GM19238 (cell line): ENCODE data around the gene SMARCA2.
"Not testable (repeated sequence)": the region's sequence is repeated elsewhere in the genome, so short reads cannot be mapped to it uniquely, and the experiment has no call there.

ENCODE experiments used
- DNase-seq: peaks from one replicate; pipeline ENCODE4 v3.0.0; 2011; ENCODE audit warnings: low spot score; ENCODE audit not compliant: insufficient read length

Gene SMARCA2

DNA sequence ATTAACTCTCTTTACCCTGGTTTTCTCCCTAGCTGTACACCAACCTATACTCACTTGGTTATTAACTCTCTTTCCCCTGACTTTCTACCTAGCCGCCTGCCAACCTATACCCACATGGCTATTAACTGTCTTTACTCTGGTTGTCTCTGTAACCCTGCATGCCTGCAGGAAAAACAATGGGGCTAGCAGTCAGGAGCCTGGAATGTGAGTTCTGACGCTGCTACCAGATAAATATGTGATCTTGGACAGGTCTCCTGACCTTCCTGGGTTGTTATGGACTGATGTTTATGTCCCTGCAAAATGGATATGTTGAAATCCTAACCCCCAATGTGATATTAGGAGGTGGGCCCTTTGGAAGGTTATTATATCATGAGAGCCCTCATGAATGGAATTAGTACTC lies 119.2 kb downstream of the SMARCA2 start:
- no peak for DNase-seq

DNA sequence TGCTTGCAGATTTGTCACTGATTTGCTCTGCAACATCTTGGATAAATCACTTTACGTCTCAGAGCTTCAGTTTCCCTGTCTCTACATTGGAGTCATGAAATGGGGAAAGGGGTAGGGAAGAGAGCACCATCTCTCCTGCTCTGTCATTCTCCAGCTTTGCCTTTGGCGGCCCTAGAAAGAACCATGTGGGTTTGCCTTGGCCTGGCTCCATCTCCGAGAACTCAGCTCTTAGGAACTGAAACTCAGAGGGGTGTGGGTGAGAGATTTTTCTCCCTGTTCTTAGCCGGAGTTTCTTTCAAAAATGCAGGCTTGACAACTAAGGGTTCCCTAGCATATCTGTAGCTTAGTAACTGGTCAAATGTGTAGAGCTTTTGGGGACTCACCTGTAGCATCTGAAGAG lies 123.5 kb downstream of the SMARCA2 start:
- DNase-seq, result no peak

DNA sequence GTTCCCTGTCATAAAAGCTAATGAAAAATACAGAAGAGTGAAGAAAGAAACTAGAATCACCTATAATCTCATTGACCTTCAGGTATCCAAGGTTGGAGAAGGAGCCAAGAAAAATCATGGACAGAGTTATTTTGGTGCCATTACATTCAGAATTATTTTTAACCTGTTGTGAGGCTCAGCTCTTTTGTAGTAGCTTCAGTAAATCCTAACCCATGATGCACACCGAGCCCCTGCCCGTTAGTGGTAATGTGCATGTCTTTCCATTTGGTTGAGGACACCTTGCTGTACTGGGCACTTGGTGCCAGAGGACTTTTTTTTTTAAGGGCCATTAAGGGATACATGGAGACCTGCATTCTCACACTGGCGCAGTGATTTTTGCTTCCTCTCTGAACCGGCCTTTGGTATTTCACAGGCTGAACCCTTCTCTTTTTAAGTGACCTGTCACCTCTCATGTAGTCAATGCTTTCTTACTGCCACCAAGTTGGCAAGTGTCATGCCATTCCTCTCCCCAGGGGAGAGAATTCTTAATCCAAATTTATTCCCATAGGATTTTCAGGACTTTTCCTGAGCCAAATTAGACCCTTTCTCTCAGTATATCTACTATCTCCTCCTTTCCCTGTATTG lies 125.6 kb downstream of the SMARCA2 start:
- DNase-seq, result no peak

- DNase-seq, result no peak
Measured at GRCh38 chr9:2142212-2142611, 127.1 kb downstream of the SMARCA2 start.

GRCh38 chr9:2144619-2145018 lies 129.5 kb downstream of the SMARCA2 start:
- no peak for DNase-seq

DNA sequence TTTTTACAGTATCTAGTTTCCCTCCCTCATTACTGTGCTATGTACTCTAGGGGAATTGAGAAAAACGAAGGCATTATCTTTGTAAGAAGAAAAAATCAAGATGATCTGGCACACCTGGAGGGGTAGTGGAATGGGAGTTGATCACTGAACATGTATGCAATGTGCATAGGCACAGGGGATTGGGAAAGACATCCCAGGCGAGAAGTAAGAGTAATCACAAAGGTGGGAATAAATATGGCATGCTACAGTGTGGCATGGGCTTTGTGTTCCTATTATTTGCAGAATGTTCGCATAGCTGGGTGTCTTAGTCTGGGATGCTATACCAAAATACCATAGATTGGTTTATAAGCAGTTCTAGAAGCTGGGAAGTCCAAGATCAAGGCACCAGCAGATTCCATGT lies 130.6 kb downstream of the SMARCA2 start:
- no peak for DNase-seq

DNA sequence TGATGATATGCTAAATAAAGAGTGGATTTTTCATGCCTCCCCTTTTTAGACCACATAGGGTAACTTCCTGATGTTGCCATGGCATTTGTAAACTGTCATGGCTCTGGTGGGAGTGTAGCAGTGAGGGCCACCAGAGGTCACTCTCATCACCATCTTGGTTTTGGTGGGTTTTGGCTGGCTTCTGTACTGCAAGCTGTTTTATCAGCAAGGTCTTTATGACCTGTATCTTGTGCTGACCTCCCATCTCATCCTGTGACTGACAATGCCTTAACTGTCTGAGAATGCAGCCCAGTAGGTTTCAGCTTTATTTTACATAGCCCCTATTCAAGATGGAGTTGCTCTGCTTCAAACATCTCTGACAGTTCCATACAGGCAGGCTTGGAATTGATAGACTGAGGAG lies 131.6 kb downstream of the SMARCA2 start:
- not testable (repeated sequence) for DNase-seq

DNA sequence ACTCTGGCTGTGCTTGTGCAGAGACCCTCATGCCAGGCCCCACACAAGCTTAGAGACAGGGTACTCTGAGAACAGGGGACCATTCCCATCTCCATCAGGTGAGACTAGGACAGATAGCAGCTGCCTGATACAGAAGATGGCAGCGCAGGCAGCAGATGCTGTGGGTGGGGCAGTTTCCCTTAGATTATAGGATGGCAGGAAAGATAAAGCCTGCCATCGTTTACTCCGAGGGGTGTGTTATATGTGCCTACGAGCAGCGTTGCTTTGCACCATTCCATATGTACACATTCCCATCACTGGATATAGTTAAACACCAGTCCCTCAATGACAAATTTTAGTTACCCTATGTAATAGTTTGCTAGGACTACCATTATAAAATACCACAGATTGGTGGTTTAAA lies 135.2 kb downstream of the SMARCA2 start:
- DNase-seq, result no peak

- DNase-seq, result no peak
Measured at GRCh38 chr9:2151171-2151570, 136.0 kb downstream of the SMARCA2 start.

GRCh38 chr9:2152966-2153629 lies 138.0 kb downstream of the SMARCA2 start:
- DNase-seq, result no peak

DNA sequence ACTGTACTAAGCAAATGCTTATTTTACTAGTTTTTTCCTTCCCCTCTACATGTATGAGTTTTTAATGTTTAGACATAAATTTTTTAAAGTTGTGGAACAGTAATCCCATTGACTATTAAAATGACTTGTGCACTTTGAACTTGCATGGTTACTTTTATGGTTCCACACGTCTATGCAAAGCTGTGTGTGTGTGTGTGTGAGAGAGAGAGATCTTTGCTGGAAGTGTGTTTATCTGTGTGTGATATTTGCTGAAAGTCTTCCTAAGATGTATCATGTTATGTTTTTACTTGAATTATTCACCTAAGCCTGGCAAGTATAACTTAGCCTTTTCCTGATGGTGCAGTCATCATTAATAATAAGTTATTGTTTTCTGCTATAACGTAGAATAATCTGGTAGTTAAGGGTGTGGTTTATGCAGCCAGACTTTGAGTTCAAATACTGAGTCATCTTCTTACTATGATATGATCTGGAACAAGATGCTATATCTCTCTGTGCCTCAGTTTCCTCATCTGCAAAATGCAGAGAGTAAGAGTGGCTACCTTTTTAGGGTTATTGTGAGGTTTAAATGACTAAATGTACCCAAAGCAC lies 138.6 kb downstream of the SMARCA2 start:
- DNase-seq, result no peak

DNA sequence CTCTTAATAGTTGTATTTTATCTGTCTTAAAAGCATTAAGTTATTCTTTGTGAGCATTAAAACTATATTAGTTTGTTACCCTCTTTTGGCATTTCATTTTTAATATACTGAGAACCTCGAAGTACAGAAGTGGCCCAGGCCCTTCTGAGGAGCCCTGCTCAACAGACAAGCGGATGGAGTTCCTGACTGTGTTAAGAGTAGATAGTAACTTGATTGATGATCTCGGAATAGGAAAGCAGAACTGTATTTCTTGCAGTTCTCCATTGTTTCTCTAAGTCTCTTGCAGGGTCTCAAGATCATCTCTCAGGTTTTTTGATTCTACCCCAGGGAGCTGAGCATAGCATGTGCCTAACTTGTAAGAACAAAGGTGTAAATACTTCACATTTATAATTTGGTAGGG lies 139.6 kb downstream of the SMARCA2 start:
- DNase-seq, result no peak

- DNase-seq, result no peak
Measured at GRCh38 chr9:2155966-2156365, 140.8 kb downstream of the SMARCA2 start.

DNA sequence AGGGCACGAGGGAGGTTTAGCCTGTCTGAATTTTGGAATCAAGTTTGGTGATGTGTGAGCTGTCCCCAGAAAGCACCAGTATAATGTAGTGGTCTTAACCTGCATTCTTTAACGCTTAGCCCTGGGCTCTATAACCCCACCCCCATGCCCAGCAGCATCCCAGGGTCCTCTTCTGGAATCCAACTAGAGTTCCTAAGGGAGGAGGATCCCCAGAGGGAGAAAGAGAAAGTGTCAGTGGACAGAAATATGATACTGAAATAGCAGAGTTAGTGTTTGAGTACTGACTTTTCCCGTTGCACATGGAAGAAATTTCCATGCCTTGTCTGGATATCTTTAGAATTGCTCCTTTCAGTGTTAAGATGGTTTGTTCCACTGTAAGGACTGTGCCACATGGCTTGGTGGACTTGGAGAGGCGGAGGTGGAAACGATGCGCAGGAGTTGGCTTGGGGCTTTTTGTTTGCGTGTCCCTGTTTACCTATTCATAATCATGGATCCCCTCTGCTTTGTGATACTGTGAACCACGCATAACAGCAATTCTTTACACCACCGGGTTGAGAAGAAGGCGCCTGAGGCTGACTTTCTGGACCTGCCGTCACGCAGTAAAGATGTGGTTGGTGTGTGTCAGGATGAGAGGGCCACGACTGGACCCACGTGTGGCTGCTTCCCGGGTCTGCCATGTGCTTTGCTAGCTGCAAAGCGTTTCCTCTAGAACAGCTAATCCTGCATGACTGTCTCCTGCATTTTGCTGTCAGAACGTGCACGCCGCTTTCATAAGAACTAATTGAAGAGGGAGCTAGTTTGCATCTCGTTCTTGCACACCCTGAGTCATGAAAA lies 142.3 kb downstream of the SMARCA2 start:
- no peak for DNase-seq

- DNase-seq, result no peak
Measured at GRCh38 chr9:2158111-2158610, 143.0 kb downstream of the SMARCA2 start.

DNA sequence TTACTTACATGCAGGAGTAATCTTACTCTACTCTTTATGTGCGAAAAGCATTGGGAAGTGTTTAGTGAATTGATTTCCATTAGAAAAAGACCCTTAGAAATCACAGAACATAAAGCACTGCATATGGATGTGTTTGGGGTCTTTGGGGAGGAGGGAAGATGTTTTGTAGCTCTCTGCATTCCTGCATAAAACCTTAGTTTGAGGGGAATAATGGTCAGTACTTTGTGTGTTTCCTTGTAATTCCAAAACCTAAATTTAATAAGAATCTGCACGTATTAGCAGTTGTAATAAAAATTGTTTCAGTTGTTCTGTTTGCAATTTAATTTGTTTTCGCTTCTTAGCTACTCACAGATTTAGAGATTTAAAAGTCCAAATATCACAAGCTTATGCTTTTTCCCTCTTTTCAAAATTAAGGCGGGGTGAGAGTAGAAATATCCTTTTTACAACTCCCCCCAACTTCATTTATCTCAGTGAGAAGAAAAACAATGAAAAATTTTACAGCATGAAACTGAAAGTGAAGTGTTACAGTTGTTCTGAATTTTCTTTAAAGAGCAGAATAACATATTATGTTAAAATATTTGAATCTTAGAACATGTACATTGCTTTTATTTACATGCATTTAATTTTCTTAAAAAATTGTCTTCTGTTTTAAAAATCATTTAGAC lies 143.8 kb downstream of the SMARCA2 start:
- no peak for DNase-seq

- no peak for DNase-seq
Measured at GRCh38 chr9:2159521-2160454, 144.6 kb downstream of the SMARCA2 start.

- DNase-seq, result no peak
Measured at GRCh38 chr9:2161661-2162060, 146.5 kb downstream of the SMARCA2 start.

- no peak for DNase-seq
Measured at GRCh38 chr9:2163231-2163885, 148.2 kb downstream of the SMARCA2 start.

DNA sequence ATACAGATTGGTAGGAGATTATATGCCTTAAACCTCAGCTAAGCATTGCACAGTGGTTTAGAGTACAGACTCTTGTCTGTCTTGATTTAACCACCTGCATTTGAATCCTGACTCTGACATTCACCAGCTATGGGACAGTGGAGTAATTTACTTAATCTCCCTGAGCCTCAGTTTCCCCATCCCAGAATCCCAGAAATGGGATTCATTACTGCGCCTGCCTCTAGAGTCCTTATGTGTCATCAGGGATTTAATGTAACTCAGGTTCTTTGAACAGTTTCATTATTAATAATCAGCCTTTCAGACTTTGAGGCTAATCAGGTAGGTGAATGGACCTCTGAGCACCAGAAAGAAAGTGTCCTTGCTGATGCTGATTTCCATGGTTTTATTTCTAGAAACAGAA lies 149.1 kb downstream of the SMARCA2 start:
- DNase-seq, result no peak
